ENCODE results near the gene PGM1. TPM values are rescaled to one million over a fixed set of nuclear protein-coding genes. Genes with fewer than 3 reads are reported as not detected.

Gene PGM1
- total RNA-seq, 1 donor from 2014 or later, result 225 TPM

DNA sequence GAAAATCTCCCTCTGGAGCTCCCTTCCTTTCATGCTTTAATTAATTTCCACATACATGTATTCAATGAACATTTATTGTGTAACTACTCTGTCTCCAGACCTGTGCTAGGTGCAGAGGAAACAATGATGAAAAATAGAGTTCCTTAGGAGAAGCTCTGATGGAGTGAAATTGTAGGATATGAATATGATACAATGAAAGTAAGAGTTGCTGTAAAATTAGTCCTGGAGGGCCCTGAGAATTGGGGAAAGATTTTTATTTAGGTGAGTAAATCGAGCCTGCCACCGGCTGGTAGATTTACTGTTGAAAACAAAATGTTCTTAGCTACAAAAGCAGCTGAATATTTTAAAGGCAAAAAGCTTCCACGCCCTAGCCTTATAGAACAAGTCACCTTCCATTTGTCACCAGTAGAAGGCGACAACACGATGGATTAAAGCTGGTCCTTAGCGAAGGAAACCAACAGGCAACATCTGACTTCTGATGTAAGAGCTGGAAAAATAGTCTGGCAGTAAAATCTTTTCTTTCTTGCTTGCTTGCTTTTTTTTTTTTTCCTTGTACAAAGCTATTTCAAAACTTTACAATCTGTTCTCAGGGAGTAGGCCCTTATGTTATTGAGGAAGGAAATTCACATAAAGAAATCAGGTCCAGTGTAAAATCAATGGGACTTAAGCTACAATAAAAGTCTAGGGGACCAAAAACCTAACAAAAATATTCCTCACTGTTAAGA, 98.7 kb downstream of the PGM1 start:
- ATAC-seq, result peak; percentile 97
- DNase-seq (ENCODE audit: low spot score), result no peak

DNA sequence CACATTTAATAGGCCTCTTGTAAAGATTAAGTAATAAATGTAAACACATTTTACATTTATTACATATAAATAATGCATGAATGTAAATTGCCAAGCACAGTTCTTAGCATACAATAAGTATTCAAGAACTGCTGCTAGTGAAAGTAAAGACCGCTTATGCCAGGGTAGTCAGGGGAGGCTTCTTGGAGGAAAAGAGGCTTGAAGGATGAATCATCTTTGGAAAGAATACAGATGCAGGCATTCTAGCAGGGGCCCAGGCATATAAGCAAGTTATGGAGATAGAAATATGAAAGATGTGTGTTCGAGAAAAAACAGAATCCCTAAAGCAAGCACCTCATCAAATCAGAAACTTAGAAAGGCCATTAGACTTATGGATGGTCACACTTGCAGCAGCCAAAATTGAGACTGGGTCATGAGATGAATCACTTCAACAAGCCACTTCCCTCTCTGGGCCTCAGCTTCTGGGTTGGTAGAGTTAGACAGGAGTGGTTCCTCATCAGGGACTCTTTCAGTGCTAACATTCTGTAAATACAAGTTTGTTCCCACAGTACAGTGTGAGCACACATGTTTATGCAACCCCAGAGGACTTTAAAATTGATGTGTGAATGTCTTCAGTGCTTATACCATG, 100.8 kb downstream of the PGM1 start:
- DNase-seq (ENCODE audit: low spot score) (no peak), ATAC-seq (no peak)

DNA sequence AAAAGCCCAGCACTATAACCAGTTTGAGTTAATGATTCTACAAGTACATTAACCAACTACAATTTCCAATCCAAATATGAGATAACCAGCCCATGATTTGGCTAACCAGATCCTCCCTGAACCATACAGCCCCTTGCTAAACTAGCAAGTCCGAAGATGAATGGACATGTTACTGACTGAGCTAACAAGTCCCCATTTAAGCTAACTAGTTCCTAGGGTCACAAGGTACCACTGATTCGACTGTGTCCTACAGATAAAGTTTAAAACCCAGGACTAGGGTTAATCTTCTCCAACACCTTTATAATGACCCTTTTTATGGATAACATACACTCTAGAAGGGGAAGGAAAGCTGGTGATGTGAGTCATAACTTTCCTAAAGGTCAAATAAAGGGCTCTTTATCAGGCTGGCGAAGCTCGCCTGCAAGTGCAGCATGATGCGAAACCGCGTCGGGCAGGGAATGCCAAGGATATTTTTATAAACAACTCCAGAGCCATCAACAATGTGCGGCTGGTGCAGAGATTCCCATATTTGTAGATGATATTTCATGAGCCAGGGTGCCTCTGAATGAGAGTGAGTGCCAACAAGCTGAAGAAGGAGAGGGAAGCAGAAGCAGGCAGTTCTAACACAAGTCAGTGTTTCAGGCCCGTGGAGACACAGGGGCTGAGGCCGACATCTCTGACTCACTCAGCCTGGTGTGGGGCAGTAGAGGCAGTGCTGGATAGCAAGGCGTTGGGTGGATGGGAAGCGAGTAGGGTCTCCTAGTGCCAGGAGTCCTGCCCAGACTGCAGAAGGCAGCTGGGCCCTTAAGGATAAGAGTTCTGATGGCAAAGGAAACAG, 105.0 kb downstream of the PGM1 start:
- no peak for ATAC-seq
- DNase-seq (ENCODE audit: low spot score), result no peak

DNA sequence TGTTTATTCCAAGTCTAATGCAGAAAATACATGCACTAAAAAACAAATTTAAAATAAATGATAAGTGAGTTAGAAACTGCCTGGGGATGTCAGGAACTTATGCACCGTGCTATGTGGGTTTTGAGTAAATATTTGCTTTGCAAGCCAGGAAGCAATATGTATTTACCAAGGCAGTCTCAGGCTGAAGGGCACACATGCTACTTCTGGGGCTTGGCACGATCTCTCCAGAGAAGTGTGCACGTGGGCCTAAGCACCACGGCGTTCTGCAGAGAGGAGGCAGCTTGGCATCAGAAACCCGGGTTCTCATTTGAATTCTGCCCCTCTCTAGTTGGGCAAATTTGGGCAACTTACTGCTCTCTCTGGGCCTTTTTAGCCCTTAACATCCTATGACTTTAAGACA, 108.0 kb downstream of the PGM1 start:
- ATAC-seq (no peak), DNase-seq (ENCODE audit: low spot score) (no peak)

DNA sequence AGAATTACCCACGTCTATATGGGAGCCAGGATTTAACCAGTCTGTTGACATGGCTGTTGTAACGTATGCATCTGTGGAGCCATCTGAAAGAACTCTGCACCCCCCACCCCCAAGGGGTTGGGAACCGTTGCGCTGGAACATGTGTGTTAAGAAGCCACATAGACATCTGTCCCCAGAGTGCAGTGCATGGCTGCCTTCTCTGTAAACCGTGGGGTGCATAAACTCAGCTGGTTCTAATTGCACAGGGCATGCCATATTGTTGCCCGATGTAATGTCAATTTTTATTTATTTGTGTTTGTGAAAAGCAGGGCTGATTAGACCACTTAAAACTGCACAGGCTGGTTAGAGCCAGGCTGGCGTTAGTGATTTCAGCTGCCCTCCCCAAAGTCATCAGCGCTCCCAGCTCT, 110.5 kb downstream of the PGM1 start:
- ATAC-seq, result no peak
- no peak for DNase-seq (ENCODE audit: low spot score)

DNA sequence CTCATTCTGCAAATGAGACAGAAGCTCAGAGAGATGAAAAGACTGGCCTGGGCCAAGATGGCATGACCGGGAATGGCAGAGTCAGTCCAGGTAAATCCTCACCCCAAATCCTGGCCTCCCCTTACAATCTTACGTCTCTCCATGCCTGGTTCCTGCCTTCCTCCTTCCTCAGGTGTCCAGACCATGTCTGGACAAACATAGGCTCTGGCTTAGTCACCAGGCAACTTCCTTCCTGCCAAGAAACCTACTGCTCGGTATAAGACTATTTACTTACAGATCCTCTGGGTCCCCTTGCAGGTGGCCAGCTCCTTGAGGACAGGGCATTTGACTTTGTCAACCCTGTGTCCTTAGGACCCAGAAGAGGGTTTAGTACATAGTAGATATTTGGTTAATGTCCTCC, 111.2 kb downstream of the PGM1 start:
- ATAC-seq, result no peak
- DNase-seq (ENCODE audit: low spot score), result no peak

DNA sequence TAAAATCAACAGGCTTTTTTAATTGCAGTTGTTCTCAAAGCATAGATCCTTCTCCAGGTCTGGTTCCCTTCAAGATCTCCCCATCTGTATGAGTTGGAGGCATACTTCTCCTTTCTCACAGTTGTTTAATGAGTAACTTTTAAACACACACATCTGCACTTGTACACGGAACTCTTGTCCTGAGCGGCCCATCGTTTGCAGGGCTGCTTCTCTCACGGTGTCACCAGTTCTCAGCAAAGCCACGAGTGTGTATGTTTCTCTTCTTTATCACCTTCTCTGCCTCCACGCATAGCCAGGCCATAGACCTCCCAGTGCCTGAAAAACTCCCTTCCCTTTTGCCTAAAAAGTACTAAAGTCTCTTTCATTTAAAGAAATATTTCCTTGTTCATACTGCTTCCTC, 111.9 kb downstream of the PGM1 start:
- DNase-seq (ENCODE audit: low spot score), result no peak
- ATAC-seq, result peak; percentile 86

DNA sequence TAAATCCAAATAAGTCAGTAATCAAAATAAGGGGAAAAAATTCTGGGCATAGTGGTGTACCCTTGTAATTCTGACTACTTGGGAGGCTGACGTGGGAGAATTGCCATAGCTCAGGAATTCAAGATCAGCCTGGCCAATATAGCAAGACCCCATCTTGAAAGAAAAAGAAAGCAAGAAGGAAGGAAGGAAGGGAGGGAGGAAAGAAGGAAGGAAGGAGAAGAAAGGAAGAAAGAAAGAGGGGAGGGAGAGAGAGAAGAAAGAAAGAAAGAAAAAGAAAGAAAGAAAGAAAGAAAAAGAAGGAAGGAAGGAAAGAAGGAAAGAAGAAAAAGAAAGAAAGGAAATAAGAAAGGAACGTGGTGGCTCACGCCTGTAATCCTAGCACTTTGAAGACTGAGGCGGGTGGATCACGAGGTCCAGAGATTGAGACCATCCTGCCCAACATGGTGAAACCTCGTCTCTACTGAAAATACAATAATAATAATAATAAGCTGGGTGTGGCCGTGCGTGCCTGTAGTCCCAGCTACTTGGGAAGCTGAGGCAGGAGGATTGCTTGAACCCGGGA, 116.1 kb downstream of the PGM1 start:
- DNase-seq (ENCODE audit: low spot score), result no peak

More for the DNA sequence above, 116.1 kb downstream of the PGM1 start:
- no peak for ATAC-seq

Other genes with a start within 250 kb of the PGM1 start
- 5.4 TPM for gene ALG6, start 225.8 kb upstream of the PGM1 start, total RNA-seq
- gene ITGB3BP, start 70.2 kb upstream of the PGM1 start, total RNA-seq, result 6.0 TPM
- gene EFCAB7, start 69.9 kb upstream of the PGM1 start, total RNA-seq, result 0.91 TPM
- 0.28 TPM for gene ROR1, start 180.6 kb downstream of the PGM1 start, total RNA-seq